GM19035 (cell line): ENCODE results near the gene PIK3C3.
"Not testable (repeated sequence)": the region's sequence is repeated elsewhere in the genome, so short reads cannot be mapped to it uniquely, and the experiment has no call there.

Experiments
- ATAC-seq: cut with Tn5 transposase; IDR thresholded peaks from one replicate; pipeline ENCODE4 v1.9.1; 2021; ENCODE audit not compliant: unreplicated experiment

PIK3C3 gene

DNA sequence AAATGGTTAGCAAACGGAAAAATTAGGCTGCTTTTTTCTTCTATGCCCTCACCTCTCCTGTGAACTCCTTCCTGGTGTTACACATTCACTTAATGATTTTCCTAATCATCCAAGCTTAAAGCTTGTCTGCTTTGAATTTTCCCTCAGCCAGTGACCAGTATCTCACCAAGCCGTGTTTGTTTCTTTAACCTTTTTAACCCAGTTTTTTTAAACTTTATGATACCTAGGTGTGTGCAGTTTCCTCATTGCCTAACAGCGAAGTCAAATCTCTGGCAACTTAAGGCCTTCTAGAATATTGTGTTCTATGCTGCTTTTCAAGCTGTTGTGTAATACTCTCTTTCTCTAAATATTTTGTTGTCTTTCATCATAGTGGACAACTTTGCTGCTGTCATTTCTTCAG lies 113.0 kb downstream of the PIK3C3 start:
- ATAC-seq, result no peak

DNA sequence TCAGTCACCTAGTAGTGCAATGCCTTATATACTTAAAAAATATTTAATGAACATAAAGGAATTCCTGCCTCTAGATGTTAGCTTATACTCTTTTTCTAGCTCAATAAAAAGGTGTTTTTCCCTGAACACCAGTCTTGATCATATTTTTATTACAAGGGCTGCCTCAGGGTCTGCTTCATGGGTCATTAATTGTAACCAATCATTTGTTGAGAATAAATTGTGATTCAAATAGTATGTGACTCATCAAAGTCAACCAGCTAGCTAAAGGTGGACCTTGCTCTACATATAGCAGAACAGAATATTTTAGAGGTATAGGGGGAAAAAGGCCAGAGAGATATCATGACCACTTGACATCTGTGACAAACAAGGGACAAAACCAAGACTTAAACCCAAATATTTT lies 114.0 kb downstream of the PIK3C3 start:
- no peak for ATAC-seq

DNA sequence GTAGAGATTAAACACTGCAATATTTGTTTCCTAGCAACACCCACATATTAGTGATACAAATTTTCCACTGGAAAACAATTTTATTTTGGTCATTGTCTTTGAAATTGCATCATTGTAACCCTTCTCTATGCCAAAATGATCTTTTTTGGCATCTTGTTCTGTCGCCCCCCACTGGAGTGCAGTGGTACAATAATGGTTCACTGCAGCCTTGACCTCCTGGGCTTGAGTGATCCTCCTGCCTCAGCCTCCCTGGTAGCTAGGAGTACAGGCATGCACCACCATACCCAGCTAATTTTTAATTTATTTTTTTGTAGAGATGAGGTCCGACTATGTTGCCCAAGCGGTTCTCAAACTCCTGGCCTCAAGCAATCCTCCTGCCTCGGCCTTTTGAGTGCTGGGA lies 117.4 kb downstream of the PIK3C3 start:
- no peak for ATAC-seq

DNA sequence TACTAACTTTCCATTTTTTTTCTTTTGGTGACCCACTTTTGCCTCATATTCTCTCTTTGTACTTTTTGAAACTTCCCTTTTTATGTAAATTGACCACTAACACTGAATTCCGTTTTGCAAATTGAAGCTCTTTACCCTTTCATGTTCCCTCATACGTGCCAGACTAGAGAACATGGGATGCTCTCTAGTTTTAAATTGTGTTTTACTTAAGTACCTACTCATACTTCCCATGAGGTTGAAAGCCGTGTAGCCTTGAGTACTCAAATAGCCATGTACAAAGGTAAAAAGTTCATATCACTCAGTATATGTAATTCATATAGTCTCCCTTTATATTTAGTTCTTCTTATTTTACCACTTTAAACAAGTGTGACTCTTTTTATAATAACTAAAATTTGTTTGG lies 119.7 kb downstream of the PIK3C3 start:
- no peak for ATAC-seq

DNA sequence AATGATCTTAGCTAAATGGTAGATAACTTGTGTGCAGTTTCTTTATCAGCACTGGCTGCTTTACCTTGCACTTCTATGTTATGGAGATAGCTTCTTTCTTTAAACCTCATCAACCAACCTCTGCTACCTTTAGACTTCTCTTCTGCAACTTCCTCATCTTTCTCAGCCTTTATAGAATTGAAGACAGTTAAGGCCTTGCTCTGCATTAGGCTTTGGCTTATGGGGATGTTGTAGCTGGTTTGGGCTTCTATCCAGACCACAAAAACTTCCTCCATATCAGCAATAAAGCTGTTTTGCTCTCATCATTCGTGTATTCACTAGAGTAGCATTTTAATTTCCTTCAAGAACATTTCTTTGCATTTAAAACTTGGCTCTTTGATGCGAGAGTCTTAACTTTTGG lies 123.7 kb downstream of the PIK3C3 start:
- ATAC-seq, result no peak

DNA sequence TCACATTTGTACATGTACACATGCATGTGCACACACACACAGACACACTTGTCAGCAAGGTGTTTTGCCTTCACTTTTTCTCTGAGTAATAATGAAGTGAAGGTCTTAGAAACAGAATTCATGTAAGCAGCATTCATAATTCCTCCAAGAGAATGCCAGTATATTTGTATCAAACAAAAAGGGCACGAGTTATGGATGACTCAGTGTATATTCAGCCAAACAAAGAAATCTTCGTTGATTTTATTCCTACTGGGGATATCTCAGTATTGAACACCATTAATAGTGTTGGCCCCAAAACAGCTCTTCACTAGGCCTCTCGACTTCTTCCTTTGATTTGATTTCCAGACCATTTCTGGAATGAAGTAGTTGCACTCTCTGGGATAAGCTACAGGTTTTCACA lies 125.3 kb downstream of the PIK3C3 start:
- ATAC-seq, result no peak

DNA sequence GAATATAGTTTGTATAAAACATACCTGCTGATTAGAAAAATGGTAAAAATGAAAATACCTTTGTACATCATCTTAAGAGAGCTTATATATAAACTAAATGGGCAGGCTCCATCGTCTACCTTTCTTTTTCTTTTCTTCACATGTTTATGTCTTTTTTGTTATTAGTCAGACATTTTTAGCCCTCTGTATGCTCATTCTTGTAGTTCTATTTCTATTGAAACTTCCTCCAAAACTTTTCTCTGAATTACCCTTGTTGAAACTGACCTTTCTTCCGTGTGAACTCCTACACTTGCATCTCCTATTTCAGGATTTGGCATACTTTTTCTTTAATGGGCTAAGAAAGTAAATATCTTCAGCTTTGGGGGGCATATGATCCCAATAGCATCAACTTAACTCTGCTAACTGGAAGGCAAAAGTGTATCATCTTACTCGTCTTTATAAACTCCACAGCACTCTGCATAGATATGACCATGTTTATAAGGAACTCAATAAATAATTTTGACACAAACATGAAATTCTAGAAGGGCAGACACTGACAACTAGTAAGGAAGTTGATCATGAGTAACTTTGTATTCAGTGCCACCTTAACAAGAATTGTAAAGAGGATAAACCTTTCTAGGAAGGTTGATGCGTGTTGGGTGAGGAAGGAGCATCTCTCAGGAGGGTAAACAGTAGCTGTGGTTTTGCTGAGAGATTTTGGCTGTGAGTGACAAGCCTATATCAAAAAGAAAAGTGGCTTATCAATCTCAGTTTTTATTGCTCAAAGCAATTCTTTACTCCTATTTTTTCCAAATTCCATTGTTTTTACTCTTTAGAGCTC lies 127.6 kb downstream of the PIK3C3 start:
- ATAC-seq, result no peak

DNA sequence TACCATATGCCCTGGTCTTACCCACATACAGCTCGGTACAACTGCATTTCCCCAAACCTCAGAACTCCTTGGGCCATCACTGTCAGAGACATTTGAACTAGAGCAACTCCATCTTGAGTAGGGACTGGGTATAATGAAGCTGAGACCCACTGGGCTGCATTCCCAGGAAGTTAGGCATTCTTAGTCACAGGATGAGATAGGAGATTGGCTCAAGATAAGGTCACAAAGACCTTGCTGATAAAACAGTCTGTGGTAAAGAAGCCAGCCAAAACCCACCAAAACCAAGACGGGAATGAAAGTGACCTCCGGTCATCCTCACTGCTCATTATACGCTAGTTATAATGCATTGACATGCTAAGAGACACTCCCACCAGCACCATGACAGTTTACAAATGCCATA lies 131.3 kb downstream of the PIK3C3 start:
- ATAC-seq, result no peak

DNA sequence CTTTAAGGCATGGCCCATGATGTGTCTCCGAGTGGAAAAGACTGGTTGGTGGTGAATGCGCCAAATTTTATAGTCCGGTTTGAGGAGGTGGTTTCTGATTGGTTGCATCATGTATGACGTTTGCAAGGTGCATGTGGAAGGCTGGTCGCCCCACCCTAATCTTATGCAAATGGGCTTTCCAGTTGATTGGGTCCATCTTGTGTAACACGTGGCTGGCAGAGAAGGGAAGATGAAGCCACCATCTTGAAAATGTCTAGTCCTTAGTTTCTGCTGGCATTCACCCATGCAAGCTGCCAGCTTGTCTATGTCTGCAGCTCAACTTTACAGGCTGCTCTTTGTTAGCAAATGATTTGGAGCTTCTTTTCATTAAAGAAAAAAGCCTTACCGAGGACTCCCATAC lies 132.2 kb downstream of the PIK3C3 start:
- ATAC-seq, result no peak

DNA sequence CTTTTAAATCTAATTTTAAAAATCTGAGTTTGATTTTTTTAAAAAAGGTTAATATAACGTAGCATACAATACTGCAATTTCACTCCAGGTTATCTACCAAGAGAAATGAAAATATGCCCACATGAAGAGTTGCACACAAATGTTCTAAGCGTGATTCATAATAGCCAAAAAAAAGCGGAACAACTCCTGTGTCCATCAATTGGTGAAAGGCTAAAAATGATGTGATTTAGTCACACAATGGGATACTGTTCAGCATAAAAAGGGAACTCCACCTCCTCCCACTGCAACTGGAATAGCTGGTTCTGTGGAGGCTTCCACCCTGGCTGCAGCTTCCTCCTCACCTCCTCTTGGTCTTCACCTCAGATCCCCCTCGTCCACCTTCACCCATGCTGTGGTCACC lies 132.8 kb downstream of the PIK3C3 start:
- ATAC-seq, result no peak

DNA sequence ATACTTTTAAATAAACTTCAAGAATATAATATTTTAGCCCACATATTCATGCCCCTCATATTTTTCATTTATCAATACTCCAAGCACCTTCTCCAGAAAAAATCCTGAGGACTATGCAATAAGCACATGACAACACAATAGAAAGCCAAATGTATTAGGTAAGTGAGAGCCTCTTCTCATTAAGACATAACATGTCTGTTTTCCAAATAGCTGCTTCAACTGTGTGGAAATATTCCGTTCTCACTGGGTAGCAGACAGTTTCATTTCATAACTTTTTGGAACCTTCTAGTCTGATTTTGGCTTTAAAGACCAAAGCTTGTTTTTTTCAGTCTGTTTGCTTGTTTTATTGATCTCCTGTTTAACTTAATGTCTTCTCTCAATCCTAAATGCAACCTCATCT lies 137.8 kb downstream of the PIK3C3 start:
- no peak for ATAC-seq

DNA sequence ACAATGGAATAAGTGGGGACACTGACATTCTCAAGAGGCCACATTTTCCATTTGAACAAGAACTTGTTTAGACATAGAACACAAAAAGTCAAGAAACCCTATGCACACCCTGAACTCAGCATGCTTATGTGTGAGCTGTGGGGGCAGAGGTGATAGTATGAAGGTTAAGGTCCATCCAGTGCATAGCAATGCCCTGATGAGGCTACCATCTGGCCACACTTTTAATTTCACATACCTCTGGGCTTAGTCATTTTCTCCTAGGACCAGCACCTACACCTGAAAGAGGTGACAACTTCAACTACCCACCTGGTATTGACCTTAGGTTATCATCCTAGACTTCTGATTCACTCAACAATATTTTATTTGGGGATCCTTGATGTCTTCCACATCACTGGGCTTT lies 139.8 kb downstream of the PIK3C3 start:
- ATAC-seq, result no peak

DNA sequence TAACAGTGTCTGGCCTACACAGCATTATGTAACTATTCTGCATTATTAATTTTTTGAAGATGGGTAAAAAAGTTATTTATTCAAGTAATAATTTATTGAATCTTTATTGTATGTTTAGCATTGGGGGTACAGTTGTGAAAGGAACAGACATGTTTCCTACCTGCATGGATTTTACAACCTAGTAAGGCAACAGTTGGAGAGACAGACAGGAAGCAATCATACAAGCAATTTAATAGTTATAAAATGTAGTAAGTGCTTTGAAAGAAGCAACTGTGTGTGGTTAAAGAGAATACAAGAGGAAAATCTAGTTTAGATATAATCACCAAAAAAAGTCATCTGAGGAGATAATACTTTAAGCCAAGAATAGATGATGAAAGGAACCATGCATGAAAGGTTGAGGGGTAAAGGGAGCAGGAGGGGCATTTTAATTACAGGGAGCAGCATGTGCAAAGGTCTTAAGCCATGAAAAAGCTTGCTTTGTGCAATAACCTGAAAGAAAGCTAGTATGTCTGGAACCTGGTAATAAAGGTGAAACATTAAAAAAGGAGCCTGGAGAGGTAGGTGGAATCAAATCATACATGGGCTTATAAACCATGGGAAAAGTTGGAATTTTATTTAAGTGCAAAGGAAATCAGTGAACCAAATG lies 140.8 kb downstream of the PIK3C3 start:
- ATAC-seq, result no peak

DNA sequence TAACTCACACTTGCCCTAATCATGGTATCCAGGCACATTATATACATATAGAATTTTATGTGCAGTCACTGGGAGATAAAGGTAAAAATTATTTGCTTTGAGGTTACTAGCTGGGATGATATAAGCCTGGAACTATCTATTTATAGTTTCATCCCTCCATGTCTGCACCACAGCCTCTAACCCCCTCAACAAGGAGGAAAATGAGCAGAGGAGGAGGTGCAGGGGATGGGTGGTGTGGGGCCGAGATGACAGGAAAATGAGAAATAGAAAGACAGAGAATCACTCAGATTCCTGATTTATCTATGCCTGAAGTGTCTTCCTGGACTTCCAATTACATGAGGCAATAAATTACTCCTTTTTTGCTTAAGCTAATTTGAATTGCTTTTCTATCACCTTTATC lies 145.2 kb downstream of the PIK3C3 start:
- ATAC-seq, result no peak

DNA sequence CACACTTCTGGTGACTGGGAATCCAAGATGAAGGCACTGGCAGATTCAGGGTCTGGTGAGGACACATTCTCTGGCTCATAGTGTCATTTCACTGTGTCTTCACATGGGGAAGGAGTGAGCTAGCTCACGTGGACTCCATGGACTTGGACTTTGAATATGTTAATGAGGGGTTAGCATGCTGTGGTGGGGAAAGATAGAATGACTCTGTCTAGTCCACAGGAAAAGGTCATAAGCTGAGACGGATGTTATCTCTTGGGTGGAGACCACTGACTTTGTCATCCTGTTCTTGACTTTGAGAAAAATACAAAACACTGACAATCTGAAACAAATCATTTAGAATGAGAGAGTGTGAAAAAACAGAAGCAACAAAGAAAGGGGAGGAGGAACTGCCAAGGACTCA lies 145.9 kb downstream of the PIK3C3 start:
- ATAC-seq, result no peak

DNA sequence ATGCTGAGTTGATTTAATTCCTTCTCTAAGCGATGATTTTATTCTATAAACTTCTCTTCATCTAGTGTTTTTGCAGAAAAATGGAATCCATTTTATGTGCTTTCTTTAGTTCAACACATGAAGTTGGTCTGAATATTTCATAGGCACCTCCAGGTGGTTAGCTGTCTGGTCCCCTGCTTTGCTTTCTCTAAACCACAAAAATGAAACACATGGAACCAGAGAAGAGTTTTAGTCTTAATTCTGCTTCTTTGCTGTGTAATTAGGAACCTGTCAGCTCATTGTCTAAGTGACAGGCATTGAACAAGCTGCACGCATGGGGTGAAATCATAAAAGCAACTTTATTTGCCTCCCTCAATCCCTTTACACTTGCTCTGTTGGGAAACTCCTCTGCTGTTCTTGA lies 150.4 kb downstream of the PIK3C3 start:
- no peak for ATAC-seq

DNA sequence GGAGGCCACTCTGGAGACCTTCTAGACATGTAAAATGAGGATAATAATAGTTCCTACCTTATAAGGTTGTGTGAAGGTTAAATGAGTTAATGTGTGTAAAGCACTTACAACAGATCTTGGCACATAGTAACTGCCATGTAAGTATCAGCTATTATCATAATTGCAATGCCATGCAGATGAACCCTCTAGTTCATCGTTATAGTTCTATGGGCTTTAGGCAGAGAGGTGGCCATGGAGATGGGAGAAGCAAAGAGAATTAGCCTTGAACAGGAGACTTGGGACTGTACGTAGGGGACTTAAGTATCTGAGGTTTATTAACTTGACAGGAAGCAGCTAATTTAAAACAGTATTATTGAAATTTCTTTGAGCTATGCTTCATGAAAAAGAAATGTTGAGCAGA lies 151.8 kb downstream of the PIK3C3 start:
- ATAC-seq, result no peak

DNA sequence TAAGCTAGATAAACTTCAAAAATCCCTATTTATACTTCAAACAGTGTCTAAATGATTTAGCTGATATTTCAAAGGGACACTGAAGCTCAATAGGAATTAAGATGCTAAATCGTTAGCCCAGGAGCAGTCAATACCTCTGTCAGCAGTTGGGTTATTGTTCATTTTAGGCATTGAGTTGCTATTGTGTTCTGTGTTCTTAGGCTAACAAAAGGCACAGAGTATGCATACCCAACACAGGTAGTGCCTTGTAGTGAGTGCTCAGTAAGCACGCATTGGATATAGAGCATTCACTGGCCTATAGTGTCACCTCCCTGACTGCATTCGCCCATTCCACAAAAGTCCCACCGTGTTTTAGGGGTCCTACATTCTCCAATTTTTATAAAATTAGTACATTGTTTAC lies 152.3 kb downstream of the PIK3C3 start:
- no peak for ATAC-seq

DNA sequence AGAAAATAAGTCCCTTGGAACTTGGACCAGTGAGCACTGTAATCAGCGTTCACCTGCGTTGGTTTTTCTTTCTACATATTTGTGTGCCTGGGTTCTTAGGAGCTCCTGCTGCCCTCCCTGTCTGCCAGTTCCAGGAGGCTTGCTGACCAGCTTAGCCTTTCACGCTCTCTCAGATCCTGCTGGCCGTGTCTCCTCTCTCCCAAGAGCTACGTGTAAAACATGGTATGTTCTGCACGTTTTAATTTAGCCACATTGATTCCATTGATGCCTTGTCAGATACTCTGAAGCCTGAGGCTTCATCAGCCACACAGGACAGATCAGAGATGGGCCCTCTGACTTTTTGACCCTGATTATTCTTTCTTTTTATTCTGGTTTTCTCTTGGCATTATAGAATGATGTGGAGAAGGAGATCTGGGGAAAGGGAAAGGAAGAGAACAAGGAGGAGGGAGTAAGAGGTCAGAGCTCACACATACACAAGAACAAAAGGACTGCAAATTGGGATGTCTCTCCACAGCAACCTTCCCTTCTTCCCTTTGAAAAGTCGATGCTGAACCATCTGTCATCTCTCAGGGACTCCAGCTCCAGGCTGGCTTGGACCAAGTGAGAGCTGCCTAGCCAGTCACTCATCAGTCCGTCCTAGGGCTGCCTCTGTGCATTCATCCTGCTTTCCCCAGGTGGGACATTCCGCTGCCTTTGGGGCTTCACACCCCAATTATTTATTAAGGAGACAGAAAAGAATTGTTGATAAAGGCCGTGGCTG lies 152.8 kb downstream of the PIK3C3 start:
- ATAC-seq, result no peak

DNA sequence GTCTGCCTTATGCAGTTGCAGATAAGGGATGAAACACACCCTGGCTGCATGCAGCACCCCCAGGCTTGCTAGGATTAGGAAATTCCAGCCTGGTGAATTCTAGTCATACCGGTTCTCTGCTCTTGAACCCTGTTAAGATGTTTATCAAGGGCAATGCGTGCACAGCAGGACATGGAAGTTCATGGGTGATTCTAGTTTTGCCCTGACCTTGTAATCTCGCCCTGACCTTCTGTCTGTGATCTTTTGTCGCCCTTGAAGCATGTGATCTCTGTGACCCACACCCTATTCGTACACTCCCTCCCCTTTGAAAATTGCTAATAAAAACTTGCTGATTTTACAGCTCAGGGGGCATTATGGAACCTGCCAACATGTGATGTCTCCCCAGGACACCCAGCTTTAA lies 157.1 kb downstream of the PIK3C3 start:
- not testable (repeated sequence) for ATAC-seq

DNA sequence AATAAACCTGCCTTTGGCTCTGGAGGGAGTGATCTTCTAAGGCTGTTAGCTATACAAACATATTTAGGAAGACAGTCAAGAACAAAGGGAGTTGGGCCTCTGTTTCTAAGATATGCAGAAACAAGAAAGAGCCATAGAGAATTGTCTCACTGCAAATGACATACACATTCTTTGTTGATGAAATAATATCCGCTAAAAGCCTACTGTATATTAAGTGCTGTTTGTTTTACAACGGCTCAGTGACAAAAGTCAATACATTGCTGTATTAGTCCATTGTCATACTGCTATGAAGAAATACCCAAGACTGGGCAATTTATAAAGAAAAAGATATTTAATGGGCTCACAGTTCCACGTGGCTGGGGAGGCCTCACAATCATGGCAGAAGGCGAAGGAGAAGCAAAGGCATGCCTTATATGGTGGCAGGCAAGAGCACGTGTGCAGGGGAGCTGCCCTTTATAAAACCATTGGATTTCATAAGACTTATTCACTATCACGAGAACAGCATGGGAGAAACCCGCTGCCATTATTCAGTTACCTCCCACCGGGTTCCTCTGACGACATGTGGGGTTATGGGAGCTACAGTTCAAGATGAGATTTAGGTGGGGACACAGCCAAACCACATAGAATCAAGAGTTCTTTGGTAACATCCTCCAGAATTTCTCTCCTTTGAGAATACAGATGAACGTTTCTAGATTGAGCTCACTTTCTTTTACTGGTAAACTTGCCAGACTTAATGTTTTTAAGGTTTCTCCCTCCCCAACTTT lies 157.8 kb downstream of the PIK3C3 start:
- no peak for ATAC-seq
